Ascending aorta (tissue), 2 donors: Measurements from ENCODE around the gene DAPP1. TPM values are rescaled to one million over a fixed set of nuclear protein-coding genes. Genes with fewer than 3 reads are reported as not detected.

Experiments used
- DNase-seq, 2 donors: peaks; one replicate each; pipeline ENCODE4 v3.0.0-alpha.2; 2019; ENCODE audit warnings: low spot score in 2 of 2
- H3K27ac ChIP-seq, 2 donors: fragments of 200-600 bp; sonication (generic); one replicate each; pipeline ENCODE4 v1.5.1; 2016 to 2017; ENCODE audit warnings: mild to moderate bottlenecking in 1 of 2
- H3K27me3 ChIP-seq: fragments of 200-600 bp; sonication (generic); one replicate; pipeline ENCODE4 v1.5.1; 2017
- H3K36me3 ChIP-seq, 2 donors: fragments of 200-600 bp; sonication (generic); one replicate each; pipeline ENCODE4 v1.5.1; 2016
- H3K4me1 ChIP-seq, 2 donors: fragments of 200-600 bp; sonication (generic); one replicate each; pipeline ENCODE4 v1.5.1; 2016 to 2017; ENCODE audit warnings: mild to moderate bottlenecking in 1 of 2
- H3K4me3 ChIP-seq, 2 donors: fragments of 200-600 bp; sonication (generic); one replicate each; pipeline ENCODE4 v1.5.1; 2016 to 2017; ENCODE audit warnings: mild to moderate bottlenecking in 1 of 2
- H3K9me3 ChIP-seq, 2 donors: fragments of 200-600 bp; sonication (generic); one replicate each; pipeline ENCODE4 v1.5.1; 2016
- intact Hi-C: fragments of 100-400 bp; cut with DNase I; formaldehyde crosslinking; loops from one replicate; pipeline ENCODE4 v1.15.1; 2023
- total RNA-seq: library from RNA; depleted of rRNA; stranded (reverse); fragments of >200 nt; gene quantifications from one replicate; pipeline ENCODE4 v1.1.0, GENCODE V29; 2016
- TF ChIP-seq, protein P1 (sequence below), 3 experiments: fragments of 200-600 bp in 2 of 3; fragments of 450-650 bp in 1 of 3; sonication (generic) in 2 of 3; IDR thresholded peaks; one replicate each; pipeline ENCODE4 v1.5.1; 2016 to 2019; ENCODE audit warnings: antibody characterized with exemption in 3 of 3, mild to moderate bottlenecking in 1 of 3, moderate library complexity in 1 of 3

The DAPP1 gene
- total RNA-seq, 1 donor from 2014 or later, result not detected

DNA sequence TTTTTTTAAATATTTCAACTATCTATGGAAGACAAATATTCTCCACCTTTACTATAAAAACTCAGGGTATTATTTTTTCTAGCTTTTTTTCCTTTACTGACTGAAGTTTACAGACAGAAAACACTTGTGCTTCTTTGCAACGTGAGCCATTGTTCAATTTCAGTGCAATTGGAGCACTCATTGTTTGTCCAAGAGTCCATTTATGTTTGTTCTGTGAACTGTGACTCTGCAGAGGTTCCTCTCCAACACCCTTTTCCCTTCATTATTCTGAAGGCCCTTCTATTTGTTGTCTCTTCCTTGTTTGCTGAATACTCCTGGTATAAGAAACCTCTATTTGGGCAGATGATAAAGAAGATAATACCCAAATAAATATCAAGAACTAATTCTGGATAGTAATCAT lies 37.4 kb downstream of the DAPP1 start:
- no peak overlapping the region for H3K27ac ChIP-seq
- no peaks in the 10 kb centered on the region for H3K9me3 ChIP-seq
- H3K27me3 ChIP-seq, result no peaks in the 10 kb centered on the region
- H3K4me3 ChIP-seq, result no peak overlapping the region
- no peaks in the 10 kb centered on the region for H3K4me1 ChIP-seq
- no peak for DNase-seq
- intact Hi-C loops, result no loop called here
- no peaks in the 10 kb centered on the region for H3K36me3 ChIP-seq
- TF ChIP-seq, protein P1, sequence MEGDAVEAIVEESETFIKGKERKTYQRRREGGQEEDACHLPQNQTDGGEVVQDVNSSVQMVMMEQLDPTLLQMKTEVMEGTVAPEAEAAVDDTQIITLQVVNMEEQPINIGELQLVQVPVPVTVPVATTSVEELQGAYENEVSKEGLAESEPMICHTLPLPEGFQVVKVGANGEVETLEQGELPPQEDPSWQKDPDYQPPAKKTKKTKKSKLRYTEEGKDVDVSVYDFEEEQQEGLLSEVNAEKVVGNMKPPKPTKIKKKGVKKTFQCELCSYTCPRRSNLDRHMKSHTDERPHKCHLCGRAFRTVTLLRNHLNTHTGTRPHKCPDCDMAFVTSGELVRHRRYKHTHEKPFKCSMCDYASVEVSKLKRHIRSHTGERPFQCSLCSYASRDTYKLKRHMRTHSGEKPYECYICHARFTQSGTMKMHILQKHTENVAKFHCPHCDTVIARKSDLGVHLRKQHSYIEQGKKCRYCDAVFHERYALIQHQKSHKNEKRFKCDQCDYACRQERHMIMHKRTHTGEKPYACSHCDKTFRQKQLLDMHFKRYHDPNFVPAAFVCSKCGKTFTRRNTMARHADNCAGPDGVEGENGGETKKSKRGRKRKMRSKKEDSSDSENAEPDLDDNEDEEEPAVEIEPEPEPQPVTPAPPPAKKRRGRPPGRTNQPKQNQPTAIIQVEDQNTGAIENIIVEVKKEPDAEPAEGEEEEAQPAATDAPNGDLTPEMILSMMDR (IDR thresholded peaks at IDR 0.05), result no peak

DNA sequence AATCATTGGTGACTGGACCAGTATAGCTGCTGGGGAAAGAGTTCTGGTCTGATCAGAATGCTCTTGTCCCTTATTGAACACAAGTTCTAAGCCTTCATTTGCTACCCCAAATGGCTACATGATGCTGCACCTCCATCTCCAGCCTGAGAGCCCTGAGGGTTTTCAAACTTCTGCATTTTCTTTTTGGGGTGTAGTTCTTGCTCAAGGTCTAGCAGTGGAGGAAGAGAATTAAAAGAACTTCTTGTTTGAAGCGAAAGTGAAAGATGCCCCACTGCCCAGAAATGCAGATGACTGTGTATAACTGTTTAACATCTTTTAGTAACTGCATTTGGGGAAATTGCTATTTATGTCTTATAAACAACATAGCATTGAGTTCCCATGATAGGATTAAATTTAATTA lies 39.1 kb downstream of the DAPP1 start:
- Histone ChIP-seq H3K4me1 (no peaks in the 10 kb centered on the region), H3K36me3 (no peaks in the 10 kb centered on the region), H3K27ac (no peak overlapping the region), H3K9me3 (no peaks in the 10 kb centered on the region), H3K4me3 (no peak overlapping the region), H3K27me3 (no peaks in the 10 kb centered on the region)
- TF ChIP-seq, protein P1 (IDR thresholded peaks at IDR 0.05), result no peak
- intact Hi-C loops, result no loop called here
- DNase-seq, result no peak

DNA sequence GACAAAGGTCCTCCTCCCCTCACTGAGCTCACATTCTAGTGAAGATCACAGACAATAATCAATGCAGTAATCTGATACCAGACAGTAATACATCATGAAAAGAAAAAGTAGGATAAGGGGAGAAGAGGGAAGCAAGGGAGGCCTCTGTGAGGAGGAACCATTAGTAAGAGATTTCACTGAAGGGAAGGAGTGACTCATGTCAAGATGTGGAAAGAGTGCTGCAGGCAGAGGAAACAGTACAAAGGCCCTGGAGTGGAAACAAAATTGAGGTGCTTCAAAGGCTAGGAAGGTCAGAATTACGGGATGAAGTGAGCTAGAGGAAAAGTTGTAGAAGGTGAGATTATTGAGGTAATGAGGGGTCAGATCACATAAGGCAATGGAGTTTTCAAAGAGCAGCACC lies 39.5 kb downstream of the DAPP1 start:
- no peaks in the 10 kb centered on the region for H3K27me3 ChIP-seq
- TF ChIP-seq, protein P1 (IDR thresholded peaks at IDR 0.05), result no peak
- DNase-seq, result no peak
- no peaks in the 10 kb centered on the region for H3K9me3 ChIP-seq
- no peak overlapping the region for H3K4me3 ChIP-seq
- no peak overlapping the region for H3K27ac ChIP-seq
- intact Hi-C loops, result no loop called here
- no peaks in the 10 kb centered on the region for H3K4me1 ChIP-seq
- no peaks in the 10 kb centered on the region for H3K36me3 ChIP-seq

DNA sequence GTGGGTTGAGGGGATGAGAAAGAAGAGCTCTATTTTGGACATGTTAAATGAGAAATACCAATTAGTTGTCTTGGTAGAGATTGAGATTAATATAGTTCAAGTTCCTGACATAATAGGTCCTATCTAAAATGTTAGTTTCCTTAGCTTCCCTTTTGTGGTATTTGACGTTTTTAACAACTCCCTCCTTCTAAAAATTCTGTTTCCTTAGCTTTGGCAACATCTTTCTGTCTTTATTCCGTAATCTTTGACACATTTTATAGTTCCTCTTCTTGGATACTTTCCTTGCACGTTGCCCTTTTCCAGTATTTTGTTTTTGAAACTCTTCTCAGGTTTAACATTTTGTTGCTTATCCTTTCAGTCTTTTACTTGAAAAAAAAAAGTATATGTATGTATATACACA lies 40.7 kb downstream of the DAPP1 start:
- H3K4me3 ChIP-seq, result no peak overlapping the region
- intact Hi-C loops, result no loop called here
- TF ChIP-seq, protein P1 (IDR thresholded peaks at IDR 0.05), result no peak
- H3K27ac ChIP-seq, result no peak overlapping the region
- no peaks in the 10 kb centered on the region for H3K9me3 ChIP-seq
- no peaks in the 10 kb centered on the region for H3K27me3 ChIP-seq
- H3K36me3 ChIP-seq, result no peaks in the 10 kb centered on the region
- DNase-seq, result no peak
- H3K4me1 ChIP-seq, result no peaks in the 10 kb centered on the region

DNA sequence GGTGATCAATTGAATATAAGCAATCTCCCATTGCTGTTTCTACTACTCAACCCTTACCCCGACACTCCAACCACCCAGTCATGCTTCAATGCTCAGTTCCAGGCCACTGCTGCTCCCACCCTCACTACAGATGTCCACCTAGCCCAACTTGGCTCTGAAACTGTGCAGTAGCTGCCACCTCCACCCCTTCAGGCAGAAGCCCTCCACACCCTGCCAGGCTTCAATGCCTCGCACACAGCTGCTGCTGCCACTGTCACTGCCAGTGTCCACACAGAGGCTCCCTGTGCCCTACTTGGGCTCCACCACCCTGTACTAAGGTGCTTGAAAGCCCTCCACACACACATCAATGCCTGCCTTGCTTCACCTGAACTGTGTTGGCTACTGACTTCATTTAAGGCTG lies 43.0 kb downstream of the DAPP1 start:
- H3K27ac ChIP-seq, result no peak overlapping the region
- intact Hi-C loops, result no loop called here
- DNase-seq, result no peak
- no peaks in the 10 kb centered on the region for H3K4me1 ChIP-seq
- H3K27me3 ChIP-seq, result no peaks in the 10 kb centered on the region
- TF ChIP-seq, protein P1 (IDR thresholded peaks at IDR 0.05), result no peak
- H3K4me3 ChIP-seq, result no peak overlapping the region
- no peaks in the 10 kb centered on the region for H3K36me3 ChIP-seq
- no peaks in the 10 kb centered on the region for H3K9me3 ChIP-seq

DNA sequence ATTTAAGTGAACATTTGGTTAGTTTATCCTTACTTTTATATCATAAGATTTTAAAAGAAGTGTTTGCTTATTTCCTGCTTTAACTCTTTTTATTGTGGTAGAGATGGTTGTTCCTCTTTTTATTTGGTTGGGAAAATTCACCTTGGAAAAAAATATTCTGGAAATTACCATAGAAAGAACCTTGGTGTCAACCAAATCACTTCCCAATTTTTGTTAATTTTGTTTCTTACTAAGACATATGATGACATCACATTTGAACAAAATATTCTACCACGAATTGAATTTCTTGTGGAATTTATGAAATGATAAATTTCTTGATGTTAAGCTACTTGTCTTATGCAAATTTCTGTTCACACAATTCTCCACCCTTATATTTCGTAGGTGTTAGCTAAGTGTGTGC lies 43.9 kb downstream of the DAPP1 start:
- intact Hi-C loops, result no loop called here
- H3K4me3 ChIP-seq, result no peak overlapping the region
- no peak for DNase-seq
- H3K27ac ChIP-seq, result no peak overlapping the region
- no peaks in the 10 kb centered on the region for H3K9me3 ChIP-seq
- no peaks in the 10 kb centered on the region for H3K4me1 ChIP-seq
- H3K27me3 ChIP-seq, result no peaks in the 10 kb centered on the region
- TF ChIP-seq, protein P1 (IDR thresholded peaks at IDR 0.05), result no peak
- no peaks in the 10 kb centered on the region for H3K36me3 ChIP-seq
